HG03066 (cell line): ENCODE results near the gene SRGAP2B.
"Not testable (repeated sequence)": the region's sequence is repeated elsewhere in the genome, so short reads cannot be mapped to it uniquely, and the experiment has no call there.

ENCODE experiments used
- ATAC-seq: cut with Tn5 transposase; IDR thresholded peaks from one replicate; pipeline ENCODE4 v1.9.1; 2021; ENCODE audit warnings: low read depth; ENCODE audit not compliant: unreplicated experiment

Gene SRGAP2B

DNA sequence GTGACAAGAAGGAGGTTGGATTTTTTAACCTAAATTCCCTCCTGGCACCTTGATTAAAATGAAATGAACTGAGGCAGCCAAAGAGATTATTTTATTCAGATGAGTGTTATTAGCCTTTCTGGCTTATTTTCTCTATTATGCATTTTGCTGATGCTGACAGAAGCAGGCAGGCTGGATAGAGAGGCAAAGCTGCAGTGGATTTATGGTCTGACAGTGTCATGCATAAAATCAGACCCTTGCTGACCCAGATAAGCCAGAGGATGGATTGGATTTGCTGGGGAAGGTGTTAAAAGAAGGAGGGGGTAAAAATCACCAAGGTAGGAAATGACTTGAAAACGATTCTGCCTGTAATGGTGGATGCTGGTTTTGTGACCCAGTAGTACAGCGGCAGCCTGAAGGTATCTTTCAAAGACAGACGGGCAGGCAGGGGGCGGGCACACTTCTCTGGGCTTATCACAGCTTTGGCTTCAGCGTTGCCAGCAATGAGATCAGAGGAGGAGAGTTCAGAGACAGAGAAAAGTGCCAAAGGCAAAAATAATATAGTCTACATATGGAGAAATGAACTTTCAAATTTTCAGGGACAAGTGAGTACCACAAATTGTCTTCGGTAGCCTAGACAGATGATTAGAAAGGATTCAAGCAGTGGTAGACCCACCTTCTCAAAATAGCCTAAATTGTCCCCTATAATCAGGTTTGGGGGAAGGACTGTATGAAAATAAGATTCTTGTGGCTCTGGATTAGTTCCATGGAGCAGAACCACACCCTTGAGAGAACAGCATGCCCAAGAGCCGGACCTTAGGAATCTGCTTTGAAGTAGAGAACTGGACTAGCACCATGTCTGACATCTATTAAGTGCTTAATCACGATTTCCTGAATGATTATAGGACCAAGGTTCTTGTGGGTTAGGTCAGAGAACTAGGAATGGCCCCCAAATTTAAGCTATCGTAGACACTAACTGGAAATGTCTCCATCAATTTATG is 133.2 kb downstream of the SRGAP2B start:
- ATAC-seq: not testable (repeated sequence)

DNA sequence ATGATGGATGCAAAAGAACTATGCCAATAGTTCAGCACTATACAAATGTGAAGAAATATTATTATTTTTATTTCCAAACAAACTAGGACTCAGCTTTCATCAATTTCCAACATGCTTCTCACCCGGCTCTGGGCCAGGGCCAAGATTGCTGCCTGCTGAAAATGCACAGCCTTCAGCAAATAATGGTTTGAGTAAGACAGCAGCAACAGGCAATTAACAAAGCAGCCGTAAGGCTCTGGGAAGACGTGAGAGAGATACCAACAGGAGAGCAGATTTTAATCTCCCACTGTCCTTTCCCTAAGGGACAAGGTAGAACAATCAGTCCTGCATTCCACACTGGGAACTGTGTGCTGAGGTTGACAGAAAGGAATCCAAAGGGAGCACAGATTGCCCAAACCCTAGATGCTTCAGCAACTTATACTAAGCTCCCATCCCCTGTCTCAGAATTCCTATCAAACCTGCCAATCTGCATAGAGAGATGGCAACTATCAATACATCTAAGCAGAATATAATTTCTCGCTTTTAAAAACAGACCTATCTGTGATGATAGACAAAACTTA is 134.1 kb downstream of the SRGAP2B start:
- not testable (repeated sequence) for ATAC-seq

DNA sequence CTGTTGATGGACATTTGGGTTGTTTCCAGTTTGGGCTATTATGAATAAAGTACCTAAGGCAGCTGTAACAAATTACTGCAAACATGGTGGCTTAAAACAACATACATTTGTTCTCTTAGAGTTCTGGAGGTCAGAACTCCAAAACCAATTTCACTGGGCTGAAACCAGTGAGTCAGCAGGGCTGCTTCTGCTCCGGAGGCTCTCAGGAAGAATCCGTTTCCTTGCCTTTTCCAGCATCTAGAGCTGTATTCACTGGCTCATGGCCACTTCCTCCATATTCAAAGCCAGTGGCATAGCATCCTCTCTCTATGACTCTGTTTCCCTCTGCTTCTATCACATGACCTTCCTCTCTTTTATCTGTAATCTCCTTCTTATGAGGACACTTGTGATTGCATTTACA is 146.7 kb downstream of the SRGAP2B start:
- ATAC-seq: not testable (repeated sequence)

DNA sequence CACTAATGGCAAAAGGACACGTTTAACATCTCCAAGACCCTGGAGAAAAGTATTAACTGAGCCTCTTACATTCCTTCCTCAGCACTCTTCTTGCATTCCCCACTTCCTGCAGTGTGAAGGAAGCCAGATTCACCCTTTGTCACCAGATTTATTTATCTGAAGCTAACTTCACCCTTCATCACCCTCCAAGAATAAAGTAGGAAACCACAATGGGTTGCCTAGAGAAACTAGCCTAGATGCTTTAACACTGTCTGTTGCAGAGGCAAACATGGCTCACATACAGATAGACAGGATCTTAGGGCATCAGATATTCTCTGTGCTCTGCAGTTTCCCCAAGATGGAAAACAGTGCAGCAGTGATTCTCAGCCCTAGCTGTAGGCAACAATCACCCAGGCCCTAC is 147.6 kb downstream of the SRGAP2B start:
- not testable (repeated sequence) for ATAC-seq

DNA sequence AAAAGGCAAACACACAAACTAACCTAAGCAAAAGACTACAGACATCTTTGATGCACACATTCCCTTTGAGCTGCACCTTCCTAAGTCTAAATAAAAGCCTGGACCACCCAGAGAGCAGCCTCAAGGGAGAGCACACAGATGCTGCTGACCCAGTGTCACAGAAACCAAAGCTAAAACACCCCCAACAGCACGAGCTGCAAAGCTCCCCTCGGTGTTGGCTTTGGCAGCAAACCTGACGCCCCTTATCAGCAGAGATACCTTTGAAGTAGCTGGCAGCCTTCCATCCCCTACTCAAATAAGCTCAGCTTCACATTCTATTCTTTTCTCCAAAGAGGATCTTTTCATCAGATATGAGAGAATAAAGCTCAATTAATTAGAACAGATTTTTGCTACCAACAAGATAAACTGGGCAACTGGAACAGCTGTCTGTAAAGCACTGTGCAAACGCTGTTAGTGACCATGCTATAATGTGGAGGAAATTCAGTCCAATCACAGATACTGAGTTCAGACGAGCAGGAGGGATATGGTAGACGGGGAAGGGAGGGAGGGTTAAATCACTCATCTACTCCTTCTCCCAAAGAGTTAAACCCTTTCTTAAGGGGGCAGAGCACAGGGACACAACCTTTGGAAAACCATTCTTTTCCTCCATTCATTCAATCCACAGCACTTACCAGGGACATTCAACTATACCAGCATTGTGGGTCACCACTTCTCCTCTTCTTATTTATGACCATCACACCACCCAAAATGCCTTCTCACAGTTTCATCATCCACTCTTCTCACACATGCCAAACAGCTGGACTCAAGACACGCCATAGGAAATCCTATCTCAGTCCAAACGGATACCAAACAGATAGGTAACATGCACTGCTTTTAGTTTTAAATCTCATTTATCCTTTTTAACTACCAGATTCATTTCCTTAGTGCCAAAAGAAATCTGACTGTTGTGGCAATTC is 148.3 kb downstream of the SRGAP2B start:
- not testable (repeated sequence) for ATAC-seq

DNA sequence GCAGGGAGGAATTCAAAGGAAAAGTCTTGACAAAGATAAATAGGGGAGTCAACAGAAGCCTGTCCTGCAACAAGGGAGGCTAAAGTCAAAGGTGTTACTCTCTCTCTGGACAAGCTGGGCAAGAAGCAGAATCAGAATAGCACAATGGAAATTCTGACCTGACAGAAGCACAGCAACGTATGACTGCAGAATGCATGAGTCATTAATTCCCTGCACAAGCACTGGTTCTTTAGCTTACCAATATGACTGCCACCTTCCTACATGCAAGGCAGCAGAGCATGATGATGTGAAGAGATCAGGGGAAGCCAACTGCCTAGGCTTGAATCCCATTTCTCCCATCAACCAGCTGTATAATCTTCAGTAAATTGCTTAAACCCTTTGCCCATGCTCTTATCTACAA is 153.4 kb downstream of the SRGAP2B start:
- ATAC-seq: not testable (repeated sequence)

DNA sequence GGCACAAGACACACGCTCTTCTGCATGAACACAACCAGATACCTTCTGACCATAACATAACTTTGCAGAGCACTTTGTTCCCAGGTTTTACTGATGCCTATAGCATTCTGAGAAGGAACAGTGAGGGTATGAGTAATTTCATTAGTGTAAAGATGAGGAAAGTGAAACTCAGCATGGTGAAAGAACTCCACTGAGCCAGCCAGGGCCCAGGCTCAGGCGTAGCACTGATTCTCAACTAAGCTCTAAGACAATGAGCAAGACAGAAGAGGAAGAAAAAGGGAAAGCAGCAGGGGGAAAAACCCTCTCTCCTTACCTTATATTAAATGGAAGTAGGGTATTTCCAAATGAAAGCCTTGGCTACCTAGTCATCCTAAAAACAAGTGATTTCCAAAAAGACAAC is 155.1 kb downstream of the SRGAP2B start:
- ATAC-seq: not testable (repeated sequence)

DNA sequence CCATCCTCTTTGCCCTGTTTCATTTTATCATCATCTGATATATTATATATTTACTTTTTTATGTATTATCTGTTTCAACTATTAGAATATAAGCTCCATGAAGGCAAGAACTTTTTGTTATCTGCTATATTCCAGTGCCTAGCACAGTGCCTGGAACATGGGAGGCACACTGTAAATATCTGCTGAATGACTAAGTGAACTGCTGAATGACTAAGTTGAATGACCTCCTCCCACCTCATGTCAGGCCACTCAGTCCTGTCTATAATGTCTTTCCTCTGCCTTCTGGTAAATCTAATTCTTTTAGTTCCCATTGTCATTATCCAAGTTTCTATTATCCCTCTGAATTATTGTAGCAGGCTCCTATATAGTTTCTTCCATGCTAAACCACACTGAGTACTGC is 156.5 kb downstream of the SRGAP2B start:
- not testable (repeated sequence) for ATAC-seq

DNA sequence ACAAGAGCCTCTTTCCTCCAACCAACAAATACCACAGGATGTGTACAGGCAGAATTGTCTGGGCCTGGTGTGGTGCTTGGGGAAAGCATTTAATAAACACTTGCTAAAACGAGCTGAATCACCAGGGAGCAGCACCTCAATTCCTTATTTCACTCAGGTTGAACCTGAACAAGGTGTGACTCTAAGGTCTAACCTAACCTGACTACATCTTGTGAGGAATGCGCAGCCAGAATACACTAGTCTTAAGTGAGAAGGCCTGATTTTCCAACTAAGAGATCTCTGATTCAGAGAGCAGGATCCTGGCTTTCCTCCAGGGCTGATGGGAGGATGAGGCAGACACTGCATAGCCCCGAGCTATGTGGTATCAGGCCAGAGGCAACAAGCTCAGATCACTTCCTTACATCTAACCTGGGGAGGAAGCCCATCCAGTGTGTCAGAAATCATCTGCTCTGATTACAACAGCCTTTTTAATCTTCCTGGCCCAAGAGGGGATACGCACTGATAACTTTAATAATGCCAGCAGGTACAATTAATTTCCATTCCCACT is 158.9 kb downstream of the SRGAP2B start:
- not testable (repeated sequence) for ATAC-seq

DNA sequence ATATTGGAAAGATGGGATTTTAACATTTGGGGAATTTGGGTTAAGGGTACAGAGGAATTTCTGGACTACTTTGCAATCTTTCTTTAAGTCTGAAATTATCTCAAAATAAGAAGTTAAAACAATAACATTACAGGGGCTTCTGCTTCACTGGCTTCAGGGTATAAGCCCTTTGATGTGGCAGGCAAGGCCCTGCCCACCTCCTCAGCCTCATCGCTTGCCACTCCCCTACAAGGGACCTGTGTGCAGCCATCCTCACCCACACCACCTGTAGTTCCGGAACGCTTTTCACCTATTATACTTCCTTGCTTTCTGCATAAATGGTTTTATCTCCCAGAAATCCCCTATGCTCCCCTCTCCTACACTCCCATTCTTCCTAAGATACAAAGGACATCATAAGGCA is 159.8 kb downstream of the SRGAP2B start:
- ATAC-seq: not testable (repeated sequence)

DNA sequence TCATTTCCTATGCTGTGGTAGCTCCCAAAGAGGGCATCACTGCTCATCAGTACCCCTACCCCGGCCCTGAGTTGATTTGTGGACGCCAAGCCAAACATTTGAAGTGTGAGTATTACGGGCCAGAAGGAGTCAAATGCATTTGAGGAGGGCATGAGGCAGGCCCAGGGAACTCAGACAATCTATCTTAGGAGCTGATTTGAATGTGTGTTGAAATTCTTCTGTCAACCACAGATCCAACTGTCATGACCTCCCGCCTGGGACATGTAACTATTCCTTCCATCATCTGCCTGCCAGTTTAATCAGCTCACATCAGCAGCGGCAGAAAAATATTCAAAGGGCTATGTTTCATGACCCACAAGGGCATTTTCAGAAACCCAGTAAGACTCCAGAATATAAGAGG is 162.1 kb downstream of the SRGAP2B start:
- not testable (repeated sequence) for ATAC-seq

DNA sequence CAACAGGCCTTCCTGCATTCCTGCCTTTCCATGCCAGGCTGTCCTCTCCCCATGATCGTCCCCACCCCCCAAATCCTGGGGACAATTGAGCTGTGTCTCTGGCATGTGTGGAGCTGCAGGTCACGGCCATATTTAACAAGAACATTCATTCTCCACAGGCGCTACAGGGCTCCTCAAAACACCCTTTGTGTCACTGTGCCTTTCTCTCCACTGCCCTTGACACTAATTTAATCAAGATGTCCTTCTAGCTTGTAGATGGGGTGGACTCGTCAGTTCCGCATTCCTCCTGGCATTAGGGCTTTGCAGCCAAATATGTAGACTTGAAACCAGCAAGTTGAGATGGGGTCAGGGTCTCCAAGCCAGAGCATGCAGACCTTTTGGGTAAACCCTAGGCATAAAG is 163.0 kb downstream of the SRGAP2B start:
- ATAC-seq: not testable (repeated sequence)

DNA sequence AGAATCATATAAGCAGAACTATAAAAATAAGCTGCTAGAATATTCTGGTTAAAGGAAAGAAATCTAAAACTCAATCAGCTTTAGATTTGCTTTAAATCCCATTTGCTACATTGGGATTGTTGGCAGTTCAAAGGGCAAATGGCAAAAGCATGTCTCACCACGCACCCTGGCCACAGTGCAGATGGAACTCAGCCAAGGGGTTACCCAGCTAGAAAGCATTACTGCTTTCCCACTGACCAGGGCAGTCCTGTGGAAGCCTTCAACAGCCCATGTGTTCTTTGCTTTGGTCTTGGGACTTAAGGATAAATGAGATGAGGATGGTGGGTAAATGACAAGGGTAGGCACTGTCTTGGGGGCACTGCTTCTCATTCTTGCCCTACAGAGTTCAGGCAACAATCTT is 163.6 kb downstream of the SRGAP2B start:
- ATAC-seq: not testable (repeated sequence)

DNA sequence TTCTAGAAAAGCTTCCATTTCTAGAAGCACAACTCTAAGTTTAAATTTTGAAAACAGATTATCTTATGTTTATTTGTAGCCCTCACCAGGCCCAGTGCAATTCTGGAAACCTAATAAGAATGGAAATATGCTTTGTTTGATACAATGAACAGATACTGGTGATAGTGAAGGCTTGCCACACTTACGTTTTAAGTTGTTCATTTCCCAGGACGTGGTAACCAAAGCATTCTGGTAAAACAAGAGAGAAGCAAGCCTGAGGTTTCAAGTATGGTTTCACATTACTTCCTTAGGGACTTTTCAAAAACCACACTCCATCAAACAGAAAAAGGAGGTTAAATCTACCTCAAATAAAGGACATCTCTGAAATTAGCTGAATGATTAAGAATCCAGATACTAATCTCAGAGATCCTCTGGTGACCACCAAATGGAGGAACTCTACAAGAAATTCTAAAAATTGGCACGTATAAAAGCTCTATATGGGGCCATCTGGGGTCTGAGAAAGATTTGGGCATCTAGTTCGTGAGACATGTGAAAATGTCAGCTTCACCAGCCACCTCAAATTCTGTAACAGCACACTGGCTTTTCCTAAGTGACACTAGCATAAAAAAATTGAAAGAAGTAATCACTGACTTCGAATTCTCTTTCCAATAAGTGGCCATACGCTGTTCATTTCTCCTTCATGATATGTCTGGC is 164.9 kb downstream of the SRGAP2B start:
- not testable (repeated sequence) for ATAC-seq

DNA sequence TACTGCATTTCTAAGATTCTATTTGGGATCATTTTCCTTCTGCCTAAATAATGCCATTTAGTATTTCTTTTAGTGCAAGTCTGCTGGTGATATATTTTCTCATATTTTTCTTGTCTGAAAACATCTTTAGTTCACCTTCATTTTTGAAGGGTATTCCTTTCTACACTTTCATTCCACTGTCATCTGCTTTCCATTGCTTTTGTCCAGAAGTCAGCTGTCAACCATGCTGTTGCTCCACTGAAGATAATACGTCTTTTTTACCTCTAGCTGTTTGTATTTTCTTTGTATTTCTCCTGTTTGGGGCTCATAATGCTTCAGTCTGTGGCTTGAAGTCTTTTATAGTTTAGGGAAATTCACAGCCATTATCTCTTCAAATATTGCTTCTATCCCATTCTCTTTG is 167.8 kb downstream of the SRGAP2B start:
- ATAC-seq: not testable (repeated sequence)

DNA sequence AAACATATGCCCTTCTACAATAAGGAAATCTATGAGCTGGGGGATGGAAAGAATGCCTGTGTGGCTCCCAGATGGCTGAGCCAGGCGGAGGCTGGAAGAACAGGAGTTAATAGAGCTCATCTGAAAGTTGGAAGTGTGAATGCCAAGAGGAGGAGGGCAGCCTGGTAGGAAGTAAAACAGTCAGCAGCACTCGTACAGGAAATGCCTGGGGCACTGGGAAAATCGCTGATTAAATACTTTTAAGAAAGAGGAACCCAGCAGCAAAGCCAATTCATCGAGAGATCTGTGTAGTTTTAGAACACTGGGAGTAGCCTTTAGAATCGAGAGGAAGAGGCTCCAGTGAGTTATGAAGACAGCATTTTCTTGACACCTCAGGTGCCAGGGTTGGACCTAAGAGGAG is 171.5 kb downstream of the SRGAP2B start:
- ATAC-seq: not testable (repeated sequence)

DNA sequence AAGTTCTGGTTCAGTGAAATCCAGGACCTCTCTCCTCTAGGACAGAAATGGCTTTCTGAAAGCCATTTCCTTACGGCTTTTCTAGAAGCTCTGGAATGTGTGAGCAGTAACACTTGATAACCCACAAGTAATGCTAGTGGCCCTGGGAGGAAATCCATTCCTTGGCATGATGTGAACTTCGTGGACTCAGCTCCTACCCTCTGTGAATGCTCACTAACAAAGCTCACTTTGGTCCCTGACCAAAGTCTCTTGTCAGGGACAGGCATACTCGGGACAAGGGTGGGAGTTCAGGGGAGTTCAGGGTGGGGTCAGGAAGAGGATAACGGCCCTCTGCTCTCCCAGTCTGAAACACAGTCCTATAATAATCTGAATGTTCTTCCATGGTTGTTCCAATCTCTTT is 172.3 kb downstream of the SRGAP2B start:
- ATAC-seq: not testable (repeated sequence)

DNA sequence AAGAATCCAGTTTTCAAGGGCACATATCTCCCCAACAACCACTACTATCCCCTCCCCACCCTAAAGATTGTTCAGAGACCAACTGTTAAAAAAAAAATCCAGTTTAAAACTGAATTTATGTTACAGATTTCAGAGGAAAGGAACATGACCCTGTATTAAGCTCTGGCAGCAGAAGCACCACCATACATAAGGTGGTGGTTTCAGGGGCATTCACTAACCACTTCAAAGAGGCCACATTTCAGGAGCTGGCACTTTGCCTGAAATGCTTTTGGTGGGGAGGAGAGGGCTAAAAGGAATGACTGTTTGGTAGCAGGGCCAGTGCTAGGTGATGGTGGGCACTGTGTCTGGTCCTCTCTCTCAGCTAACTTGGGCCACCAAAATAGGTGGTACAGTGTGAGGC is 176.0 kb downstream of the SRGAP2B start:
- ATAC-seq: not testable (repeated sequence)

DNA sequence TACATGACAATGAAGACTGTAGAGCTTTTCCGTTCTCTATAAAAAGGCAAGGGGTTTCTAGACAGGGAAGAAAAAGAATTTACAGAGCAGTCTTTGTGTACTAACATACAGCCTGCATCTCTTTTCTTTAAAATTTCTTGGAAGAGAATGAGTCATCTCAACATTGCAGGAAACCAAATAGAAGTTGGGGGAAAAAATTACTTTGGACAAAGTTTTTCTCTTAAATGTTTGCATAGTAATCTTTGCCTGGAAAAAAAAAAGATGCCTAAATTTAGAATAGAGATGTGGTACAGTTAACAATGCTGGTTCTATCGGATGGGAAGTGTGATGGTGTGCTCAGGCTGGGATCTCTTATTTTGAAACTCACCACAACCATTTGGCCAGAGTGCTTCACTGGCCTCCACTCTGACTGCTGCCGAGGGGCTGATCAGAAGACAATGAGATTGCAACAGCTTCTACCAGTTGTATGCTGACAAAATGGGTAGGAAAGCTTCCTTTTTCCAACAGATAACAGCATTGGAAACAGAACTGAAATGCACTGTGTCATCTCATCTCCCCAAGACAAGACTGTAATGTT is 177.0 kb downstream of the SRGAP2B start:
- ATAC-seq: not testable (repeated sequence)
